Measurements from ENCODE around the gene VSIG10L2.

VSIG10L2 gene

GRCh38 chr11:125948278-125949051 is 2.6 kb downstream of the VSIG10L2 start:
- H3K27me3 ChIP-seq, result no peaks in the 10 kb centered on the region
- H3K36me3 ChIP-seq, result peaks cover 7% of the 10 kb centered on the region
- TF ChIP-seq, protein P1, sequence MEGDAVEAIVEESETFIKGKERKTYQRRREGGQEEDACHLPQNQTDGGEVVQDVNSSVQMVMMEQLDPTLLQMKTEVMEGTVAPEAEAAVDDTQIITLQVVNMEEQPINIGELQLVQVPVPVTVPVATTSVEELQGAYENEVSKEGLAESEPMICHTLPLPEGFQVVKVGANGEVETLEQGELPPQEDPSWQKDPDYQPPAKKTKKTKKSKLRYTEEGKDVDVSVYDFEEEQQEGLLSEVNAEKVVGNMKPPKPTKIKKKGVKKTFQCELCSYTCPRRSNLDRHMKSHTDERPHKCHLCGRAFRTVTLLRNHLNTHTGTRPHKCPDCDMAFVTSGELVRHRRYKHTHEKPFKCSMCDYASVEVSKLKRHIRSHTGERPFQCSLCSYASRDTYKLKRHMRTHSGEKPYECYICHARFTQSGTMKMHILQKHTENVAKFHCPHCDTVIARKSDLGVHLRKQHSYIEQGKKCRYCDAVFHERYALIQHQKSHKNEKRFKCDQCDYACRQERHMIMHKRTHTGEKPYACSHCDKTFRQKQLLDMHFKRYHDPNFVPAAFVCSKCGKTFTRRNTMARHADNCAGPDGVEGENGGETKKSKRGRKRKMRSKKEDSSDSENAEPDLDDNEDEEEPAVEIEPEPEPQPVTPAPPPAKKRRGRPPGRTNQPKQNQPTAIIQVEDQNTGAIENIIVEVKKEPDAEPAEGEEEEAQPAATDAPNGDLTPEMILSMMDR (IDR thresholded peaks at IDR 0.05; ENCODE audit: low read depth, low read length), result no peak
- no peak for DNase-seq
- no peak overlapping the region for H3K4me3 ChIP-seq (ENCODE audit: low read depth, low read length)
- H3K4me1 ChIP-seq, result peaks cover 27% of the 10 kb centered on the region
- H3K9me3 ChIP-seq, result no peaks in the 10 kb centered on the region

GRCh38 chr11:125949271-125950177 is 3.7 kb downstream of the VSIG10L2 start:
- H3K27me3 ChIP-seq, result no peaks in the 10 kb centered on the region
- H3K9me3 ChIP-seq, result no peaks in the 10 kb centered on the region
- TF ChIP-seq, protein P1 (IDR thresholded peaks at IDR 0.05; ENCODE audit: low read depth, low read length), result no peak
- no peak for DNase-seq
- H3K4me3 ChIP-seq (ENCODE audit: low read depth, low read length), result no peak overlapping the region
- H3K36me3 ChIP-seq, result peaks cover 13% of the 10 kb centered on the region
- peaks cover 33% of the 10 kb centered on the region for H3K4me1 ChIP-seq

- Histone ChIP-seq H3K27me3 (no peaks in the 10 kb centered on the region), H3K36me3 (peaks cover 17% of the 10 kb centered on the region), H3K4me3 (ENCODE audit: low read depth, low read length) (no peak overlapping the region), H3K4me1 (peaks cover 33% of the 10 kb centered on the region), H3K9me3 (no peaks in the 10 kb centered on the region)
- DNase-seq, result no peak
- TF ChIP-seq, protein P1 (IDR thresholded peaks at IDR 0.05; ENCODE audit: low read depth, low read length), result no peak
Measured at GRCh38 chr11:125950178-125950490, 4.3 kb downstream of the VSIG10L2 start.

DNA sequence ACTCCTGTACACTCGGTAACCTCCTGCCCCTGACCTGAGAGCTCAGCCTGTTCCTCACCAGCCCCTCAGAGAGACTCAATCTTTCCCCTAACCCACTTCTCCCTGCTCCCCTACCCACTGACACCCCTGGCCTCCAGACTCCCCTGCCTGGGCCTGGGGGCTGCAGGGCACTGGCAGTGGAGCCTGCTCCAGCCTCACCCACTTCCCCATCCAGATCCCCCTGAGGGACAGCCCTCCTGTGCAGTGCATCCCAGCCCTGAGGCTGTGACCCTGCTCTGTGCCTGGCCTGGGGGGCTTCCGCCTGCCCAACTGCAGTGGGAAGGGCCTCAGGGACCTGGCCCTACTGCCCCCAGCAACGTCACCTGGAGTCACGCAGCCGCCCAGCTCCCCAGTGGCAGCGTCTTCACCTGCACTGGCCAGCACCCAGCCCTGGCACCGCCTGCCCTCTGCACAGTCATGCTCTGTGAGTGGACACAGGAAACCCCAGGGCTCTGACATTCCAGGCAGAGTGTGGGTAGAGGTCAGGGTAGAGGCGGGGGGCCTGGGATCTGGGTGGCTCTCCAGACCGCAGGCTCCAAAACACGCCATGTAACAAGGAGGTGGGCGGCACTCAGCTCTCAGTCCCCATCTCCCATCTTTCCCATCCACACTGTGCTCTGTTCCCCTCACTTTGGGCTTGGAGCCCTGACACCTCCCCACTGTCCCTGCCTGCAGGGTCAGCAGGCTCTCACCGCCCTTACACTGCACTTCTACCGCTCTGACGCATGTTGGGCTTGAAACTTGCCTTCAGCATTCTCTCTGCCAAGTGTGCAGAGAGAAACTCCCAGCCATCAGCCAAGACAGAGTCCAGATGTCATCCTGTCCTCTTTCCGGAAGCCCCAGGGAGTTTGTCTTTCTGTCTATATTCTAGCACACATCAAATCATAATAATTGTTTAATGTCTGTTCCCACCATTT is 5.1 kb downstream of the VSIG10L2 start:
- peaks cover 33% of the 10 kb centered on the region for H3K4me1 ChIP-seq
- no peaks in the 10 kb centered on the region for H3K9me3 ChIP-seq
- H3K4me3 ChIP-seq (ENCODE audit: low read depth, low read length), result no peak overlapping the region
- peak; percentile 66 for DNase-seq
- H3K27me3 ChIP-seq, result no peaks in the 10 kb centered on the region
- TF ChIP-seq, protein P1 (IDR thresholded peaks at IDR 0.05; ENCODE audit: low read depth, low read length), result no peak
- H3K36me3 ChIP-seq, result peaks cover 25% of the 10 kb centered on the region

GRCh38 chr11:125951731-125952130 is 5.9 kb downstream of the VSIG10L2 start:
- TF ChIP-seq, protein P1 (IDR thresholded peaks at IDR 0.05; ENCODE audit: low read depth, low read length), result 0 out of 2 replicates have a peak, but pooled peaks have one; percentile 1
- no peaks in the 10 kb centered on the region for H3K9me3 ChIP-seq
- peaks cover 33% of the 10 kb centered on the region for H3K4me1 ChIP-seq
- peak; percentile 53 for DNase-seq
- H3K4me3 ChIP-seq (ENCODE audit: low read depth, low read length), result peak overlapping the region; percentile 15; the same call in 1 of the 2 replicates
- H3K27me3 ChIP-seq, result no peaks in the 10 kb centered on the region
- peaks cover 27% of the 10 kb centered on the region for H3K36me3 ChIP-seq
